GM23338 (cell line): ENCODE data around the gene PYURF.

Experiments used
- CREB1 ChIP-seq: fragments of 250-450 bp; sonication (Bioruptor Pico); IDR thresholded peaks from 2 replicates; pipeline ENCODE4 v1.5.0; 2020; ENCODE audit warnings: low read depth, mild to moderate bottlenecking, moderate library complexity
- EZH2 ChIP-seq: fragments of 200-600 bp; sonication (generic); IDR thresholded peaks from one replicate; pipeline ENCODE4 v1.8.0; 2017; ENCODE audit warnings: antibody characterized with exemption, mild to moderate bottlenecking, low read depth; ENCODE audit not compliant: unreplicated experiment
- EZH2phosphoT487 ChIP-seq: fragments of 200-600 bp; sonication (generic); IDR thresholded peaks from one replicate; pipeline ENCODE4 v1.8.1; 2018; ENCODE audit warnings: antibody characterized with exemption; ENCODE audit not compliant: unreplicated experiment
- JUNB ChIP-seq: IDR thresholded peaks from one replicate; pipeline ENCODE4 v1.6.1; 2016; ENCODE audit warnings: antibody characterized with exemption; ENCODE audit not compliant: unreplicated experiment
- POLR2AphosphoS5 ChIP-seq: IDR thresholded peaks from 2 replicates; pipeline ENCODE4 v1.6.1; 2016; ENCODE audit warnings: antibody characterized with exemption, low read depth
- STAT1 ChIP-seq: IDR thresholded peaks from one replicate; pipeline ENCODE4 v1.6.1; 2016; ENCODE audit warnings: antibody characterized with exemption; ENCODE audit not compliant: unreplicated experiment
- ZNF331 ChIP-seq: fragments of 250-450 bp; sonication (Bioruptor Pico); IDR thresholded peaks from 2 replicates; pipeline ENCODE4 v1.5.0; 2020; ENCODE audit warnings: low read depth, mild to moderate bottlenecking, moderate library complexity
- TF ChIP-seq, protein P1 (sequence below): IDR thresholded peaks from one replicate; pipeline ENCODE4 v1.6.1; 2018; ENCODE audit warnings: antibody characterized with exemption; ENCODE audit not compliant: unreplicated experiment
- TF ChIP-seq, protein P2 (sequence below), 2 experiments: fragments of 200-600 bp in 1 of 2; sonication (generic) in 1 of 2; conservative IDR thresholded peaks; 2 replicates each; pipeline versions ENCODE4 v1.5.1 to v1.6.1; 2016 to 2017; ENCODE audit warnings: antibody characterized with exemption in 2 of 2, low read depth in 2 of 2, mild to moderate bottlenecking in 2 of 2, moderate library complexity in 1 of 2
- TF ChIP-seq, protein P3 (sequence below): IDR thresholded peaks from 2 replicates; pipeline ENCODE4 v1.6.1; 2016; ENCODE audit warnings: antibody characterized with exemption

DNA sequence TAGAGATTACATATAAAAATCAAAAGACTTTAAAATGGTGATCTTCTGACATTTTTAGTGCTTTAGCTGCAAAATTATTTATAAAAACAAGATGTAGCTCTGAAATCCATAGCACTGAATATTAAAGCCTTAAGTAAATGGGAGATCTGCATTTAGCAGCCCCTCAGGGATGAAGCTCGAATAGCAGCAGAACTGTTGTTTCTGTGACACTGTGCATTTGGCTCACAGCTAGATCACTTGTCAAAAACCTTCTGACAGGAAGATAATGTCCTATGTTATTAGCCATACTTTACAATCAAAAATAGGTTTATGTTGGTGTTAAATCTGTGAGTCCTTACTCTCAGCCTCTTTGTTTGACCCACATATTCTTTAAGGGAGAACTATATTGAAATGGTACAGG lies 14.1 kb upstream of the PYURF start:
- no peak for TF ChIP-seq EZH2
- TF ChIP-seq, protein P1, sequence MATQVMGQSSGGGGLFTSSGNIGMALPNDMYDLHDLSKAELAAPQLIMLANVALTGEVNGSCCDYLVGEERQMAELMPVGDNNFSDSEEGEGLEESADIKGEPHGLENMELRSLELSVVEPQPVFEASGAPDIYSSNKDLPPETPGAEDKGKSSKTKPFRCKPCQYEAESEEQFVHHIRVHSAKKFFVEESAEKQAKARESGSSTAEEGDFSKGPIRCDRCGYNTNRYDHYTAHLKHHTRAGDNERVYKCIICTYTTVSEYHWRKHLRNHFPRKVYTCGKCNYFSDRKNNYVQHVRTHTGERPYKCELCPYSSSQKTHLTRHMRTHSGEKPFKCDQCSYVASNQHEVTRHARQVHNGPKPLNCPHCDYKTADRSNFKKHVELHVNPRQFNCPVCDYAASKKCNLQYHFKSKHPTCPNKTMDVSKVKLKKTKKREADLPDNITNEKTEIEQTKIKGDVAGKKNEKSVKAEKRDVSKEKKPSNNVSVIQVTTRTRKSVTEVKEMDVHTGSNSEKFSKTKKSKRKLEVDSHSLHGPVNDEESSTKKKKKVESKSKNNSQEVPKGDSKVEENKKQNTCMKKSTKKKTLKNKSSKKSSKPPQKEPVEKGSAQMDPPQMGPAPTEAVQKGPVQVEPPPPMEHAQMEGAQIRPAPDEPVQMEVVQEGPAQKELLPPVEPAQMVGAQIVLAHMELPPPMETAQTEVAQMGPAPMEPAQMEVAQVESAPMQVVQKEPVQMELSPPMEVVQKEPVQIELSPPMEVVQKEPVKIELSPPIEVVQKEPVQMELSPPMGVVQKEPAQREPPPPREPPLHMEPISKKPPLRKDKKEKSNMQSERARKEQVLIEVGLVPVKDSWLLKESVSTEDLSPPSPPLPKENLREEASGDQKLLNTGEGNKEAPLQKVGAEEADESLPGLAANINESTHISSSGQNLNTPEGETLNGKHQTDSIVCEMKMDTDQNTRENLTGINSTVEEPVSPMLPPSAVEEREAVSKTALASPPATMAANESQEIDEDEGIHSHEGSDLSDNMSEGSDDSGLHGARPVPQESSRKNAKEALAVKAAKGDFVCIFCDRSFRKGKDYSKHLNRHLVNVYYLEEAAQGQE, result no peak
- TF ChIP-seq, protein P2, sequence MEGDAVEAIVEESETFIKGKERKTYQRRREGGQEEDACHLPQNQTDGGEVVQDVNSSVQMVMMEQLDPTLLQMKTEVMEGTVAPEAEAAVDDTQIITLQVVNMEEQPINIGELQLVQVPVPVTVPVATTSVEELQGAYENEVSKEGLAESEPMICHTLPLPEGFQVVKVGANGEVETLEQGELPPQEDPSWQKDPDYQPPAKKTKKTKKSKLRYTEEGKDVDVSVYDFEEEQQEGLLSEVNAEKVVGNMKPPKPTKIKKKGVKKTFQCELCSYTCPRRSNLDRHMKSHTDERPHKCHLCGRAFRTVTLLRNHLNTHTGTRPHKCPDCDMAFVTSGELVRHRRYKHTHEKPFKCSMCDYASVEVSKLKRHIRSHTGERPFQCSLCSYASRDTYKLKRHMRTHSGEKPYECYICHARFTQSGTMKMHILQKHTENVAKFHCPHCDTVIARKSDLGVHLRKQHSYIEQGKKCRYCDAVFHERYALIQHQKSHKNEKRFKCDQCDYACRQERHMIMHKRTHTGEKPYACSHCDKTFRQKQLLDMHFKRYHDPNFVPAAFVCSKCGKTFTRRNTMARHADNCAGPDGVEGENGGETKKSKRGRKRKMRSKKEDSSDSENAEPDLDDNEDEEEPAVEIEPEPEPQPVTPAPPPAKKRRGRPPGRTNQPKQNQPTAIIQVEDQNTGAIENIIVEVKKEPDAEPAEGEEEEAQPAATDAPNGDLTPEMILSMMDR (conservative IDR thresholded peaks at IDR 0.05; ENCODE audit: low read depth in 2 of 2), result no peak
- TF ChIP-seq POLR2AphosphoS5, result no peak
- TF ChIP-seq EZH2phosphoT487, result no peak
- no peak for TF ChIP-seq CREB1 (CRISPR knock-in tag)
- TF ChIP-seq, protein P3, sequence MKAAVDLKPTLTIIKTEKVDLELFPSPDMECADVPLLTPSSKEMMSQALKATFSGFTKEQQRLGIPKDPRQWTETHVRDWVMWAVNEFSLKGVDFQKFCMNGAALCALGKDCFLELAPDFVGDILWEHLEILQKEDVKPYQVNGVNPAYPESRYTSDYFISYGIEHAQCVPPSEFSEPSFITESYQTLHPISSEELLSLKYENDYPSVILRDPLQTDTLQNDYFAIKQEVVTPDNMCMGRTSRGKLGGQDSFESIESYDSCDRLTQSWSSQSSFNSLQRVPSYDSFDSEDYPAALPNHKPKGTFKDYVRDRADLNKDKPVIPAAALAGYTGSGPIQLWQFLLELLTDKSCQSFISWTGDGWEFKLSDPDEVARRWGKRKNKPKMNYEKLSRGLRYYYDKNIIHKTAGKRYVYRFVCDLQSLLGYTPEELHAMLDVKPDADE, result no peak
- no peak for TF ChIP-seq STAT1
- TF ChIP-seq ZNF331 (CRISPR knock-in tag), result no peak
- TF ChIP-seq JUNB, result no peak
